NCI-H69 (cell line): ENCODE results near the gene FOXE1.

Source experiments
- DNase-seq: peaks from one replicate; lab custom pipeline; 2025; lab: John Stamatoyannopoulos, UW

Gene FOXE1

DNA sequence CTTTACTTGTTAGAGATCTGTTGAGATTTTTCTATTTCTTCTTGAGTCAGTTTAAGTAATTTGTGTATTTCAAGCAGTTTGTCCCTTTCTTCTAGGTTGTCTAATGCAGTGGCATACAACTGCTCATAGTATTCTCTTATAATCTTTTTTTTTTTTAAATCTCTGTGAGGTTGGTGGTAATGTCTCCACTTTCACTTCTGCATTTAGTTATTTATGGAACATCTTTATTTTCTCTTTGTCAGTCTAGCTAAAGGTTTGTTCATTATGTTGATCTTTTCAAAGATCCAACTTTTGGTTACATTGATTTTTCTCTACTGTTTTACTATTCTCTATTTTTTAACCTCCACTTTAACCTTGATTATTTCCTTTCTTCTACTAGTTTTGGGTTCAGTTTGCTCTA lies 13.8 kb downstream of the FOXE1 start:
- DNase-seq: no peak

DNA sequence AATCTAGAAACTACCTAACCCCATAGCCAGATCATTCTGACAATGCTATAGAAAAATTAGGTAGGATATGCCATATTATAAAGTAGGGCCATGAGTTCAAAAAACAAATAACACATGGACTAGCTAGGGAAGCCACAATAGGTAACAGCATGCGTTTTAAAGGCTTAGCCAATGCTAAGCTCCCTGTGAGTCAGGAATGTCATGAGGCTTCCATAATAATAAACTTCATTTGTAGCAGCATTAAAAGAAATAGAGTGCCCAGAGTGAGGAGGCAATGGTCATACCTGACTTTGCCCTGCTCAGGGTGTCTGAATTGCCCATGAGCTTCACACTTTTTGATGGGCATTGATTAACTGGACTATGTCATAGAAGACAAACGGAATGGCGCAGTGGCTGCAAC lies 15.8 kb downstream of the FOXE1 start:
- no peak for DNase-seq

DNA sequence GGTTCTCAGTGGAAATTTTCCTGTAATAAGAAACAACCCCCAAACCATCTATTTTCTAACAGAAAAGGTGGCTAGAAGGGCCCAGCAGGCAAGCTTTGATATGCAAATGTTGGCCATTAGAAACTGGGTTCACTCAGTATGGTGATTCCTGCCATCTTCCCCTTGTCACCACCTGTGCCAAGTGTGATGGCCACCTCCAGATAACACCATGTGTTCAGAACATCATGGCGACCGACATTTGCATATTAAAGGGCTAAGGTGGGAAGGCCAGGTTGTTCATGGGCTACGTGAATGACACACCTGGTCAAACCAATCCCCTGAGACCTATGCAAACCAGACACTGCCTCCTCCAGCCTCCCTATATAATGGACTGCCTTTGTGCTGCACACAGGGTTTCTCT lies 20.4 kb downstream of the FOXE1 start:
- peak; percentile 90 for DNase-seq

- DNase-seq: peak; percentile 95
Observed at GRCh38 chr9:97873882-97874281, 20.9 kb downstream of the FOXE1 start.

DNA sequence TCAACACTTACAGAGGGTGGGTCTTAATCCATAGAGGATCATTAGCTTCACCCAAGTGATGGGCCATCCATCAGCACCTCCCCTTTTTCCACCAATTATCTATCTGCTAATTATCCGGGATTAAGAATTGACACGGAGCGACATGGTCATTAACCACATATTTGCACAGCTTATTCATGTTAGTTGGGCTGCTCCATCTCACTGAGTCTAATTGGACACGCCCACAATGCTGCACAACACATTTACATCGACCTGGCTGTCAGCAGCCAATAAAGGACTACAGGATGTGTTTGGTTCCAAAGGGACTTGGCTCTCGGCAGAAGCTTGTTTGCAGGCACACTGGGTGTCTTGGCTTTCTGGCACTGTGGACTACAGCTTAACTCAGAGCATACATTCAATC lies 21.6 kb downstream of the FOXE1 start:
- DNase-seq: peak; percentile 99

DNA sequence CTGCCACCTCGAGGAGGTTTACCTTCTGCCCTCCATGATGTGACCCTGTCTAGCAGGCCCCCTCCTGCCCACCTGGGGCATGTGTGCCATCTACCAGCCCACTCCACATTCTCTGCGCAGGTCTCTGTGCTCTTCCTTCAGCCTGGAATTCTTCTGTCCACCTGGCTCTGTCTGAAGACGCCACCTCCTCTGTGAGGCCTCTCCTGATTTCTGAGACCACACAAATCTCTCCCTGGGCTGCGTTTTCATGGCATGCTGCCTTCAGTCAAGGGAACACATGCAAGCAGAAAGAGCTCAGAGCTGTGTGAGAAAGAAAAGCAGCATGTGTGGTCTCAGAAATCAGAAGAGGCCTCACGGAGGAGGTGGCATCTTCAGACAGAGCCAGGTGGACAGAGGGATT lies 22.1 kb downstream of the FOXE1 start:
- DNase-seq: no peak

GRCh38 chr9:97876061-97876460 lies 23.0 kb downstream of the FOXE1 start:
- no peak for DNase-seq

GRCh38 chr9:97880336-97880735 lies 27.3 kb downstream of the FOXE1 start:
- no peak for DNase-seq

GRCh38 chr9:97889941-97890887 lies 37.2 kb downstream of the FOXE1 start:
- DNase-seq: peak; percentile 54

DNA sequence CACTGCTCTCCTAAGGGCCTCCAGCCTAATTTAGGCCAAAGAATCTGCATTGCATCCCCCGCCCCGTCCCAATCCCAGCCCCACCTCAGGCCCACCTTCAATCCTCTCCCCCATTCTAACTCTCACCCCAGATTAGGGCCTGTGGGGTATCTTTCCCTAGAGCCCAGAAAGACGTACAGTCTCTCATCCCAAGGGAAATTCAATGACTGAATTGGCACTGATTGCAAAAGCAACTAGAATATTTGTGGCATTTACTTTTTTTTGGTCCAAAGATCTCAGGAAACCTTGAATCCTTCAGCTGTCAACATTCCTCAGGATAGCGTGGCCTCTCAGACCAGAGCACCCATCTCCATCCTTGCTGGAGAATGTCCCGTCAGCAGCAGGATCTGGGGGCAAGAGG lies 38.7 kb downstream of the FOXE1 start:
- DNase-seq: no peak

DNA sequence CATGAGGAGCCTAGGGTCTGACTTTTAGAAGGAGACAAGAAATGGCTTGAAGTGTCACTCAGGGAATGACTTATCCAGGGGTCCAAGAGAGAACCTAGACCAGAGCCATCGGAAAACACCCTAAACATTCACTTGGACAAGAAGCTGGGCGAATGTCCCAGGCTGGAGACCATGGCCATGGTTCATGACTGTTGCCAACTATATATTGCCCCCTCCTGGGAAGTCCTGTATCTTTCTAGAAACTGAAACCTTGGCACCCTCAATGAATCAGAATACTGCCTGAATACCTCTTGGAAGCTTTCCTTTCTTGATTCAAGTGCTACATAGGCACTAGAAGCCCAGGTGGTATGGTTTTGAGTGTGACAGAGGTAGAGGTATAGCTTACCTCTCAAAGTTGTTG lies 39.4 kb downstream of the FOXE1 start:
- no peak for DNase-seq

GRCh38 chr9:97895211-97895610 lies 42.2 kb downstream of the FOXE1 start:
- no peak for DNase-seq

DNA sequence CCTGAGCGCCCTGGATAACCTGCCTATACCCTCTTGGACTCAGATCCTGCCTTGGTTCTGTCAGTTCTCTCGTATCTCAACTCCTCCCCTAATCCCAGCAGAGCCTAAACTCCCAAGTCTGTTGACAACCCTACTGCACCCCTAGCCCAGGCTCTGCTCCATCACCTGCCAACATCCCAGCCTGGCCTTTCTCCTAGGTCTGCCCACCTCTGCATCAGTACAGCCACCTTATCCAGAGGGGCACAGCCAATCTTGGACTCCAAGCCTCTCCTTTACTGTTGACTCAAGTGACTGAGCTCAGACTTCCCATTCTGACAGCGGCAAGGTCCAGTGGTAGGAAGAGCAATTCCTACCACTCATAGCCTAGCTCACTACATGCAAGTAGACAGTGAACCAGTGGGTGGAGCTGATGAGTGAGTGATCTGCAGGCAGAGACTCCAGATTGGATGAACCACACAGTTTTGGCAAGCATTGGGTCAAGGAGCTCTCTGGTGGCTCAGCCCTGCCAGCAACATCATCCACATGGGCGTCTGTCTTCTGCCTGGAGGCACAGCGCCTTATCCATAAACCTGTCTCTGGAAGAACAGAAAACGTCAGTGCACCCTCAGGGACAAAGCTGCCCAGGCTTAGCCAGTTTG lies 42.8 kb downstream of the FOXE1 start:
- peak; percentile 74 for DNase-seq

DNA sequence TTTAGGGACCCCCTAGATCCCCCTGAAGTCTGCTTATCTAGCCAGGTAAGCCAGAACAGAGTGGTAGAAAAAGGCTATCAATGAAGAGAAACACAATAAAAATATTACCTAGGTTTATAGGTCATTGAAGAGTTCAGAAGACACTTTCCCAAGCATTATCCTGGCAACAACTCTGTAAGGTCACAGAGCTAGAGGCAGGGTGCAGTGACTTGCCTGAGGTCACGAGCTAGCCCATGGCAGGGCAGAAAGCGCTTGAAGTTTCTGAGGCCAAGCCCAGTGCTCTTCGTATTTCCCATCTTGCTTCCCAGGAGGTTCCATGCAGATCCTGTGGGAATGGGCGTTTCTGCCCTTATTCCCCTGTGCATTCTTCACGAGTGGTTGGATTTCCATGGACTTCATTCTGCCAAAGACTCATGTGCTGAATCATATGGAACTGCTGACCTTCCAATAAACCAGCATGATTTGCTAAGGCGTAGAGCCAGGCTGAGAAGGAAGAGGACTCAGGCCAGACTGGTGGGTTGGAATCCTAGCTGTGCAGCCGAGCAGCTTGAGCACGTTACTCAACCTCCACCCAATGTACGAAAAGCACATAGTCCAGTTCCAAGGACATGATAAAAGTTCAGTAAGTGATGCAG lies 47.2 kb downstream of the FOXE1 start:
- no peak for DNase-seq

- DNase-seq: peak; percentile 82
Observed at GRCh38 chr9:97900738-97901565, 47.9 kb downstream of the FOXE1 start.

DNA sequence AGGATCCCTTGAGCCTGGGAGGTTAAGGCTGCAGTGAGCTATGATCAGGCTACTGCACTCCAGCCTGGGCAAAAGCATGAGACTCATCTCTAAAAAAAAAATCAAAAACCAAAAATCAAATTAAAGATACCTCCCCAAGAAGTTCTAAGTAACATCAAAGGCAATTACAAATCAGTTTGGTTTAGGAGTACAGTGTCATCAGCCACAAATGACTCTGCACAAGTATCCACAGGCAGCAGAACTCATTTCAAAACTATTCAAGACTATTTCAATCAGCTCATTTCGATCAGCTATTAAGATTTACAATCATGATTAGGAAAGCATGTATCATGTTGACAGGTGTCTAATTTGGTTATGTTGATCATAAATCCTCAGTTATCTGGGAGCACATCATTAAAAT lies 50.2 kb downstream of the FOXE1 start:
- no peak for DNase-seq

GRCh38 chr9:97904725-97905124 lies 51.7 kb downstream of the FOXE1 start:
- DNase-seq: no peak

DNA sequence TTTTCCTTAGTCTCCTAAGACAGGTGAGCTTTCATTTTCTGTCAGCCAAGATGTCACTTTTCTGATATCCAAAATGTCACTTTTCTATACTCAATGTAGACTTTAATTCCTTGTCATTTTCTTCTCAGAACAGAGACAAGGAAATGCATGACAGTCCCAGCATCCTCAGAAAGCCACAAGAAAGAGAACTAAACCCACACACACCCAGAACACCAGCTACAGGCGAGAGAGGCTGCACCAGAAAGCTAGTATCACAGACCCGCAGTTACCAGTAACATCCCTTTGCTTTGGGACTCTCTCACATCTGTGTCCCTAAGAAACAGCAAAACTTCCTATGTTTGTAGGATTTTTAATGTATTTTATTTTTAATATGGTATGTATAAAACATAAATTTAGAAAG lies 52.2 kb downstream of the FOXE1 start:
- no peak for DNase-seq
